GM23338 (cell line): ENCODE measurements around the gene MIB2. TPM values are rescaled to one million over a fixed set of nuclear protein-coding genes. Genes with fewer than 3 reads are reported as not detected.

Source experiments
- ATAC-seq: fragments of 200-7000 bp; cut with Tn5 transposase; 3 replicates; pipeline ENCODE4 v1.9.1; 2020
- DNase-seq: peaks from one replicate; pipeline ENCODE4 v3.0.0-alpha.2; 2015; ENCODE audit warnings: low spot score
- H2AFZ ChIP-seq: fragments of 200-600 bp; sonication (generic); 2 replicates; pipeline ENCODE4 v1.8.0; 2016; ENCODE audit warnings: antibody characterized with exemption, mild to moderate bottlenecking, moderate library complexity
- H3F3A ChIP-seq: fragments of 200-600 bp; sonication (generic); replicated peaks from 2 replicates; pipeline ENCODE4 v1.8.0; 2017; ENCODE audit warnings: antibody characterized with exemption, mixed run types, low read depth
- H3K27ac ChIP-seq: fragments of 200-600 bp; sonication (generic); 2 replicates; pipeline ENCODE4 v1.6.1; 2016; ENCODE audit warnings: low read depth
- H3K27me3 ChIP-seq: fragments of 200-600 bp; sonication (generic); 2 replicates; pipeline ENCODE4 v1.8.0; 2016; ENCODE audit warnings: mild to moderate bottlenecking, mixed run types, moderate library complexity; ENCODE audit not compliant: insufficient read depth
- H3K36me3 ChIP-seq: fragments of 200-600 bp; sonication (generic); 2 replicates; pipeline ENCODE4 v1.8.0; 2016; ENCODE audit warnings: mild to moderate bottlenecking; ENCODE audit not compliant: insufficient read depth
- H3K4me1 ChIP-seq: fragments of 200-600 bp; sonication (generic); 2 replicates; pipeline ENCODE4 v1.8.0; 2016; ENCODE audit warnings: mild to moderate bottlenecking, moderate library complexity; ENCODE audit not compliant: insufficient read depth
- H3K4me2 ChIP-seq: fragments of 200-600 bp; sonication (generic); 2 replicates; pipeline ENCODE4 v1.7.1; 2017; ENCODE audit warnings: mixed run types
- H3K4me3 ChIP-seq: fragments of 200-600 bp; sonication (generic); 2 replicates; pipeline ENCODE4 v1.6.1; 2016; ENCODE audit warnings: mixed run types
- H3K79me2 ChIP-seq: fragments of 200-600 bp; sonication (generic); replicated peaks from 2 replicates; pipeline ENCODE4 v1.8.0; 2017; ENCODE audit warnings: mild to moderate bottlenecking; ENCODE audit not compliant: insufficient read depth
- H3K9me2 ChIP-seq: fragments of 200-600 bp; sonication (generic); 2 replicates; pipeline ENCODE4 v1.8.0; 2017; ENCODE audit not compliant: insufficient read depth
- H4K20me1 ChIP-seq: fragments of 200-600 bp; sonication (generic); replicated peaks from 2 replicates; pipeline ENCODE4 v1.8.0; 2017; ENCODE audit warnings: mild to moderate bottlenecking; ENCODE audit not compliant: insufficient read depth
- H3K27ac Mint-ChIP-seq: 2 replicates; pipeline ENCODE4 v1.8.0; 2020; ENCODE audit warnings: inconsistent platforms, mild to moderate bottlenecking, moderate library complexity, mixed read lengths
- H3K27me3 Mint-ChIP-seq: 3 replicates; pipeline ENCODE4 v1.8.0; 2022; ENCODE audit warnings: low read depth, mild to moderate bottlenecking, moderate library complexity, mixed read lengths, inconsistent platforms; ENCODE audit not compliant: insufficient read depth, poor library complexity
- H3K36me3 Mint-ChIP-seq: 3 replicates; pipeline ENCODE4 v1.8.0; 2021; ENCODE audit warnings: low read depth, mild to moderate bottlenecking, inconsistent platforms, moderate library complexity, mixed read lengths
- H3K4me1 Mint-ChIP-seq: 3 replicates; pipeline ENCODE4 v1.8.0; 2020; ENCODE audit warnings: mild to moderate bottlenecking, inconsistent platforms, mixed read lengths
- H3K4me3 Mint-ChIP-seq: 3 replicates; pipeline ENCODE4 v1.8.0; 2021; ENCODE audit warnings: moderate library complexity, mild to moderate bottlenecking, inconsistent platforms, mixed read lengths
- H3K9me3 Mint-ChIP-seq: 3 replicates; pipeline ENCODE4 v1.8.0; 2020; ENCODE audit warnings: moderate library complexity, mild to moderate bottlenecking, inconsistent platforms, mixed read lengths
- CREB1 ChIP-seq: fragments of 250-450 bp; sonication (Bioruptor Pico); IDR thresholded peaks from 2 replicates; pipeline ENCODE4 v1.5.0; 2020; ENCODE audit warnings: low read depth, mild to moderate bottlenecking, moderate library complexity
- CTCF ChIP-seq, 2 experiments: fragments of 200-600 bp in 1 of 2; sonication (generic) in 1 of 2; conservative IDR thresholded peaks; 2 replicates each; pipeline versions ENCODE4 v1.5.1 to v1.6.1; 2016 to 2017; ENCODE audit warnings: antibody characterized with exemption in 2 of 2, low read depth in 2 of 2, mild to moderate bottlenecking in 2 of 2, moderate library complexity in 1 of 2
- ETS1 ChIP-seq: IDR thresholded peaks from 2 replicates; pipeline ENCODE4 v1.6.1; 2016; ENCODE audit warnings: antibody characterized with exemption
- JUNB ChIP-seq: IDR thresholded peaks from one replicate; pipeline ENCODE4 v1.6.1; 2016; ENCODE audit warnings: antibody characterized with exemption; ENCODE audit not compliant: unreplicated experiment
- NANOG ChIP-seq: IDR thresholded peaks from 2 replicates; pipeline ENCODE4 v1.6.1; 2016; ENCODE audit warnings: antibody characterized with exemption, borderline replicate concordance
- POLR2AphosphoS5 ChIP-seq: IDR thresholded peaks from 2 replicates; pipeline ENCODE4 v1.6.1; 2016; ENCODE audit warnings: antibody characterized with exemption, low read depth
- REST ChIP-seq: IDR thresholded peaks from one replicate; pipeline ENCODE4 v1.6.1; 2018; ENCODE audit warnings: antibody characterized with exemption; ENCODE audit not compliant: unreplicated experiment
- STAT1 ChIP-seq: IDR thresholded peaks from one replicate; pipeline ENCODE4 v1.6.1; 2016; ENCODE audit warnings: antibody characterized with exemption; ENCODE audit not compliant: unreplicated experiment
- polyA plus RNA-seq: library from polyadenylated mRNA; unstranded; fragments of >200 nt; fragmentation: Nextera tagmentation; extraction: Ambion mirVana; gene quantifications from 2 replicates; pipeline ENCODE4 v1.2.1, GENCODE V29; 2016
- total RNA-seq: library from RNA; depleted of rRNA; stranded (reverse); fragments of >200 nt; shearing (Covaris generic); gene quantifications from 2 replicates; pipeline ENCODE4 v1.2.3, GENCODE V29; 2014

The MIB2 gene
- total and polyA plus RNA-seq, 2 experiments from 2014 or later, result 82.6 to 104 TPM

- Histone ChIP-seq H3F3A (peaks cover 5% of the 10 kb centered on the region; the same call in 1 of the 2 replicates), H2AFZ (no peak overlapping the region), H3K4me3 (no peak overlapping the region), H3K36me3 (no peaks in the 10 kb centered on the region), H3K27me3 (peaks cover 34% of the 10 kb centered on the region), H3K4me2 (no peak overlapping the region; the same call in 1 of the 2 replicates), H3K9me2 (no peaks in the 10 kb centered on the region), H3K79me2 (no peaks in the 10 kb centered on the region), H3K4me1 (no peaks in the 10 kb centered on the region; the same call in 1 of the 2 replicates), H4K20me1 (no peaks in the 10 kb centered on the region), H3K27ac (no peak overlapping the region)
- H3K4me1 Mint-ChIP-seq, result peaks cover 11% of the 10 kb centered on the region
- DNase-seq, result peak; percentile 76
- TF ChIP-seq CTCF (conservative IDR thresholded peaks at IDR 0.05; ENCODE audit: low read depth in 2 of 2) (peak; percentile 46 to 50), NANOG (no peak)
- H3K27me3 Mint-ChIP-seq, result peaks cover 34% of the 10 kb centered on the region
- no peak overlapping the region for H3K27ac Mint-ChIP-seq
- H3K4me3 Mint-ChIP-seq, result peak overlapping the region; percentile 40; the same call in 2 of the 3 replicates
- no peaks in the 10 kb centered on the region for H3K9me3 Mint-ChIP-seq
- no peaks in the 10 kb centered on the region for H3K36me3 Mint-ChIP-seq
- peak; percentile 73 for ATAC-seq
These were observed 17.9 kb upstream of the MIB2 start for GRCh38 chr1:1597275-1597930.

- Mint-ChIP-seq H3K27ac (no peak overlapping the region), H3K36me3 (no peaks in the 10 kb centered on the region), H3K27me3 (peaks cover 34% of the 10 kb centered on the region), H3K4me1 (peaks cover 11% of the 10 kb centered on the region), H3K4me3 (peak overlapping the region; percentile 78), H3K9me3 (no peaks in the 10 kb centered on the region)
- Histone ChIP-seq H3K79me2 (no peaks in the 10 kb centered on the region), H4K20me1 (no peaks in the 10 kb centered on the region), H3K4me1 (no peaks in the 10 kb centered on the region; the same call in 1 of the 2 replicates), H3K4me3 (no peak overlapping the region), H3F3A (peaks cover 5% of the 10 kb centered on the region; the same call in 1 of the 2 replicates), H2AFZ (no peak overlapping the region), H3K27ac (no peak overlapping the region), H3K36me3 (no peaks in the 10 kb centered on the region), H3K4me2 (peak overlapping the region; percentile 74; the same call in 1 of the 2 replicates), H3K27me3 (peaks cover 34% of the 10 kb centered on the region), H3K9me2 (no peaks in the 10 kb centered on the region)
- DNase-seq (no peak), ATAC-seq (no peak)
- TF ChIP-seq POLR2AphosphoS5, result no peak
- no peak for TF ChIP-seq STAT1
- no peak for TF ChIP-seq JUNB
- TF ChIP-seq REST, result no peak
- no peak for TF ChIP-seq ETS1
- no peak for TF ChIP-seq NANOG
- TF ChIP-seq CREB1 (CRISPR knock-in tag), result no peak
These were observed 17.1 kb upstream of the MIB2 start for GRCh38 chr1:1598051-1598719.
